ENCODE measurements around the gene CDO1. TPM values are rescaled to one million over a fixed set of nuclear protein-coding genes. Genes with fewer than 3 reads are reported as not detected.
"Not testable (repeated sequence)": the region's sequence is repeated elsewhere in the genome, so short reads cannot be mapped to it uniquely, and the experiment has no call there.

Gene CDO1
- total RNA-seq, 6 experiments from 2014 or later = 0.12 to 0.26 (median 0.18) TPM; not detected in 2

DNA sequence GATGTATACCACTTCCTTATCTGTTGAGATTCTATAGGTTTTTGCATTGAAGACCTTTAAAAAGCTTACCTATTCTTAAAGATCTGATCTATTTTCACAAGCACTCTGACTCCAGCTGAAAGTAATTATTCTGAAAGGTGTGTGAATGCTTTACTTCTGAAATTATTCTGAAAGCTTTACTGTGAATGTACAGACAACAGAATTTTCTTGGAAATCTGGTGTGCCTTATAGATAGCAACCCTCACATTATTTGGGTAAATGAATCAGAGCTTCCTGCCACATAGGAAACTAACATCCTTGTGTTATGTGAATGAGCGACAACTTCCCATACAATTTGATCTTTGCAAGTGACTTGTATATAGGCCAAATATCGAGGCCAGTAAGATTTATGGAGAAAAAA, 6.5 kb downstream of the CDO1 start:
- Mint-ChIP-seq H3K27ac (no peak overlapping the region), H3K4me3 (no peak overlapping the region), H3K36me3 (ENCODE audit: low read depth) (no peaks in the 10 kb centered on the region; the same call in 1 of the 2 replicates), H3K4me1 (ENCODE audit: low read depth) (peaks cover 12% of the 10 kb centered on the region), H3K9me3 (peaks cover 3% of the 10 kb centered on the region; the same call in 1 of the 2 replicates), H3K27me3 (ENCODE audit: insufficient read depth) (peaks cover 28% of the 10 kb centered on the region)
- TF ChIP-seq, protein P1, sequence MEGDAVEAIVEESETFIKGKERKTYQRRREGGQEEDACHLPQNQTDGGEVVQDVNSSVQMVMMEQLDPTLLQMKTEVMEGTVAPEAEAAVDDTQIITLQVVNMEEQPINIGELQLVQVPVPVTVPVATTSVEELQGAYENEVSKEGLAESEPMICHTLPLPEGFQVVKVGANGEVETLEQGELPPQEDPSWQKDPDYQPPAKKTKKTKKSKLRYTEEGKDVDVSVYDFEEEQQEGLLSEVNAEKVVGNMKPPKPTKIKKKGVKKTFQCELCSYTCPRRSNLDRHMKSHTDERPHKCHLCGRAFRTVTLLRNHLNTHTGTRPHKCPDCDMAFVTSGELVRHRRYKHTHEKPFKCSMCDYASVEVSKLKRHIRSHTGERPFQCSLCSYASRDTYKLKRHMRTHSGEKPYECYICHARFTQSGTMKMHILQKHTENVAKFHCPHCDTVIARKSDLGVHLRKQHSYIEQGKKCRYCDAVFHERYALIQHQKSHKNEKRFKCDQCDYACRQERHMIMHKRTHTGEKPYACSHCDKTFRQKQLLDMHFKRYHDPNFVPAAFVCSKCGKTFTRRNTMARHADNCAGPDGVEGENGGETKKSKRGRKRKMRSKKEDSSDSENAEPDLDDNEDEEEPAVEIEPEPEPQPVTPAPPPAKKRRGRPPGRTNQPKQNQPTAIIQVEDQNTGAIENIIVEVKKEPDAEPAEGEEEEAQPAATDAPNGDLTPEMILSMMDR (IDR thresholded peaks at IDR 0.05) = no peak
- DNase-seq = no peak

DNA sequence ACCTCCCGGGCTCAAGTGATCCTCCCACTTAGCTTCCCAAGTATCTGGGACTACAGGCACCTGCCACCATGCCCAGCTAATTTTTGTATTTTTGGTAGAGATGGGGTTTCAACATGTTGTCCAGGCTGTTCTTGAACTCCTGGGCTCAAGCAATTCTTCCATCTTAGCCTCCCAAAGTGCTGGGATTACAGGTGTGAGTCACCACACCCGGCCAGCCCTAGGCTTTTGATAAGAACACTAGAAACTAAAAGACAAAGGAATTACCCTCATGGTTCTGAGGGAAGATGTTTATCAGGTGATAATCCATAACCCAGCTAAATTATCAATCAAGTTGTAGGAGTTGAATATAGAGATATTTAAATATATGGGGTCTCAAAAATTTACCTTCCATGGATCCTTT, 8.4 kb downstream of the CDO1 start:
- H3K9me3 Mint-ChIP-seq = not testable (repeated sequence)
- peaks cover 12% of the 10 kb centered on the region for H3K4me1 Mint-ChIP-seq (ENCODE audit: low read depth)

DNA sequence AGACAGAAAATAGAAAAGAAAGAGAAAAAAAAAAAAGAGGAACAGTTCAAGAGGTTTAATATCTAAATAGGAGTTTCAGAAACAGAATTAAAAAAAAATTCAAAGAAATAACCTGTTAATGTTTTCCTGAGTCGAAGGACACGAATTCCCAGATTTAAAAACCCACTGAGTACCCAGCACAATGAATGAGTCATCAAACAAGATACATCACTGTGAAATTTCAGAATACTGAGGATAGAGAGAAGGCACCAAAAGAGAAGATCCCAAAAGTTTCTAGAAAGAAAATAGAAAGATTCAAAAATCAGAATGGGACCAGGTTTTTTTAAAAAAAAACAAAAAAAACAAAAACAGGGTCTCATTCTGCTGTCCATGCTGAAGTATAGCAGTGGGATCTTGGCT, 8.8 kb downstream of the CDO1 start:
- H3K4me1 Mint-ChIP-seq (ENCODE audit: low read depth) = peaks cover 12% of the 10 kb centered on the region
- H3K9me3 Mint-ChIP-seq = no peaks in the 10 kb centered on the region
- DNase-seq = no peak
- no peaks in the 10 kb centered on the region for H3K36me3 Mint-ChIP-seq (ENCODE audit: low read depth)
- H3K27ac Mint-ChIP-seq = no peak overlapping the region
- H3K27me3 Mint-ChIP-seq (ENCODE audit: insufficient read depth) = peaks cover 16% of the 10 kb centered on the region
- H3K4me3 Mint-ChIP-seq = no peak overlapping the region
- TF ChIP-seq, protein P1 (IDR thresholded peaks at IDR 0.05) = no peak

More for the DNA sequence above, 8.4 kb downstream of the CDO1 start:
- not testable (repeated sequence) for H3K4me3 Mint-ChIP-seq; H3K36me3 Mint-ChIP-seq (ENCODE audit: low read depth); H3K27ac Mint-ChIP-seq; DNase-seq
- H3K27me3 Mint-ChIP-seq (ENCODE audit: insufficient read depth) = peaks cover 14% of the 10 kb centered on the region

DNA sequence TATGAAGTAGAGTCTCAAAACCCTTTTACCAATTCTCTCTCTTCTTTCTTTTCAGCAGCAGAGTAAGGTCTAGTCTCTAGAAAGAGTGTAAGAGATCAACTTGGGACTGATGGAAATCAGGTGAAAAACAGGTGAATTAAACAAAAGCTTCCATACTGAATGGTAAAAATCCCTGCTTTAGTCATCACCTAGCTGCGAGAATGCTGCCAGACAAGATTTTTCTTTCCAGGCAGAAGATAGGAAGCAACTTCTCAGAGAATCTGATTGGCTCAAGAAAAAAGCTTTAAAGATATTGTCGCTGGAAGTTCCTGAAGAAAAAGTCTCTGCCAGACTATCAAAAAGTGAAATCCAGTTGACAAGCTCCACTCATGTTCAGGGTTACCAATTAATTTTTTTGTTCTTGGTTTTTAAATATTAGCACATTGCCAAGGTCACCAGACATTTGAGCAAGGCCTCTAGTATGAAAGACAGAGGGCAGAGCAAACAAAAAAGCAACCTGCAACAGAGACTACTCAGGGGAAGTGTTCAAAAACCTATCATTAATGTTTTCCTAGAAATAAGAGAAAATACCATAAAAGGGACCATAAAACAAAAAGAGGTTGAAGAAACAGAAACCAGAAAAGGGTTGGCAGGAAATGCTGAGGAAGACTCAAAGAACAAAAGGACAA, 9.3 kb downstream of the CDO1 start:
- H3K27ac Mint-ChIP-seq = no peak overlapping the region
- H3K27me3 Mint-ChIP-seq (ENCODE audit: insufficient read depth) = peaks cover 15% of the 10 kb centered on the region
- H3K36me3 Mint-ChIP-seq (ENCODE audit: low read depth) = no peaks in the 10 kb centered on the region
- no peak overlapping the region for H3K4me3 Mint-ChIP-seq
- no peaks in the 10 kb centered on the region for H3K9me3 Mint-ChIP-seq
- DNase-seq = no peak
- TF ChIP-seq, protein P1 (IDR thresholded peaks at IDR 0.05) = no peak
- H3K4me1 Mint-ChIP-seq (ENCODE audit: low read depth) = peaks cover 12% of the 10 kb centered on the region

DNA sequence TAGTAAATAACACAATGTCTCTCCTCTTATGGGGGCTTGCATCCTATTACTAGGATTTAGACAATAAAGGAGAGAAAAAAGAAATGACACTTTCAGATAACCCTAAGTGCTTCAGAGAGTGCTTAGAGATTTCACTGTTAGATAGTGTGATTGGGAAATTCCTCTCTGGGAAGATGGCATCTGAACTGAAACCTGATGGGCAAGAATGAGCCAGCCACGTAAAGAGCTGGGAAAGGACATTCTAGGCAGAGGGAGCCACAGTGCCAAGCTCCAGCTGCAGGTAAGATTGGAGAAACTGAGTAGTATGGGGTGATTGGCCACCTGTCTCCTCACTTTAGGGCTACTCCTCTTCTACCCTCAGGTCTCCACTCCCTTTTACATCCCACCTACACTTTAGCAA, 14.5 kb downstream of the CDO1 start:
- Mint-ChIP-seq H3K4me3 (no peak overlapping the region), H3K27ac (no peak overlapping the region), H3K36me3 (ENCODE audit: low read depth) (no peaks in the 10 kb centered on the region), H3K9me3 (no peaks in the 10 kb centered on the region), H3K27me3 (ENCODE audit: insufficient read depth) (peaks cover 14% of the 10 kb centered on the region), H3K4me1 (ENCODE audit: low read depth) (no peaks in the 10 kb centered on the region)
- no peak for DNase-seq
- TF ChIP-seq, protein P1 (IDR thresholded peaks at IDR 0.05) = no peak

DNA sequence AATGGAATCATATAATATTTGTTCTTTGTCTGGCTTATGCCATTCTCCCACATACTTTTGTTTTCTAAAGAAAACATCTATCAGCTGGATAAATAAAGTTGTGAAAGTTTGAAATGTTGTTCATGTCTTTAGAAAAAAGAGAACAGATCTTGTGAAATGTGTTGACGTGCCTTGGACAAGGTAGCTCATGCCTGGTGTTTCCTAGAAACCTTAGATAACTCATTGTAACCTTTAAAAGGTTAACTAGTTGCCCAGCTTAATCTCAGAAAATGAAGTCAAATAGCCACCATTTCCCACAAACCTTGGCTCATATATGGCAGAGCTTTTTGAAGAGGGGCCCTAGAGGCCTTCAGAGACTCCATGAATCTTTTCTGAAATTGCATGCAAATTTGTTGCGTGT, 15.3 kb downstream of the CDO1 start:
- H3K4me1 Mint-ChIP-seq (ENCODE audit: low read depth) = no peaks in the 10 kb centered on the region
- TF ChIP-seq, protein P1 (IDR thresholded peaks at IDR 0.05) = no peak
- no peak for DNase-seq
- H3K36me3 Mint-ChIP-seq (ENCODE audit: low read depth) = no peaks in the 10 kb centered on the region
- H3K27me3 Mint-ChIP-seq (ENCODE audit: insufficient read depth) = peaks cover 14% of the 10 kb centered on the region
- no peak overlapping the region for H3K4me3 Mint-ChIP-seq
- H3K27ac Mint-ChIP-seq = no peak overlapping the region
- no peaks in the 10 kb centered on the region for H3K9me3 Mint-ChIP-seq
